HG03442 (cell line): ENCODE measurements around the gene EPS8L3.
"Not testable (repeated sequence)": the region's sequence is repeated elsewhere in the genome, so short reads cannot be mapped to it uniquely, and the experiment has no call there.

Experiments
- ATAC-seq: cut with Tn5 transposase; IDR thresholded peaks from one replicate; pipeline ENCODE4 v1.9.1; 2021; ENCODE audit warnings: mild to moderate bottlenecking, moderate library complexity; ENCODE audit not compliant: unreplicated experiment

The EPS8L3 gene

GRCh38 chr1:109748311-109748710 is 15.4 kb downstream of the EPS8L3 start:
- ATAC-seq = not testable (repeated sequence)

- ATAC-seq = no peak
Observed at GRCh38 chr1:109740615-109741373, 22.9 kb downstream of the EPS8L3 start, which contains the start of gene GSTM3. GSTM3 (minus strand) TSS chr1:109741038; CDS start chr1:109740287, 751 bp downstream.

- peak; percentile 89 for ATAC-seq
Observed at GRCh38 chr1:109739738-109740614, 23.7 kb downstream of the EPS8L3 start.

- ATAC-seq = no peak
Observed at GRCh38 chr1:109733236-109733870, 30.4 kb downstream of the EPS8L3 start.

- no peak for ATAC-seq
Observed at GRCh38 chr1:109732390-109732881, 31.3 kb downstream of the EPS8L3 start.

GRCh38 chr1:109730666-109731065 is 33.1 kb downstream of the EPS8L3 start:
- ATAC-seq = no peak

GRCh38 chr1:109728870-109729269 is 34.9 kb downstream of the EPS8L3 start:
- ATAC-seq = no peak

GRCh38 chr1:109726728-109727373 is 36.9 kb downstream of the EPS8L3 start:
- no peak for ATAC-seq

- no peak for ATAC-seq
Observed at GRCh38 chr1:109726007-109726406, 37.7 kb downstream of the EPS8L3 start.

GRCh38 chr1:109725510-109725909 is 38.2 kb downstream of the EPS8L3 start:
- no peak for ATAC-seq

GRCh38 chr1:109724933-109725332 is 38.8 kb downstream of the EPS8L3 start:
- ATAC-seq = no peak

- ATAC-seq = no peak
Observed at GRCh38 chr1:109722908-109723691, 40.6 kb downstream of the EPS8L3 start.

- ATAC-seq = no peak
Observed at GRCh38 chr1:109721971-109722370, 41.8 kb downstream of the EPS8L3 start.

- ATAC-seq = no peak
Observed at GRCh38 chr1:109721042-109721441, 42.7 kb downstream of the EPS8L3 start.

- ATAC-seq = no peak
Observed at GRCh38 chr1:109719337-109719837, 44.3 kb downstream of the EPS8L3 start.

- ATAC-seq = no peak
Observed at GRCh38 chr1:109718495-109718894, 45.2 kb downstream of the EPS8L3 start.

GRCh38 chr1:109717729-109718128 is 46.0 kb downstream of the EPS8L3 start:
- ATAC-seq = no peak

GRCh38 chr1:109716570-109717090 is 47.1 kb downstream of the EPS8L3 start:
- ATAC-seq = no peak

- ATAC-seq = no peak
Observed at GRCh38 chr1:109716121-109716520, 47.6 kb downstream of the EPS8L3 start.
